OCI-LY1 (cell line): ENCODE data around the gene RERG.

Experiments
- CTCF ChIP-seq: fragments of 200-600 bp; sonication (generic), shearing (Covaris generic); IDR thresholded peaks from 2 replicates; pipeline ENCODE4 v1.5.1; 2017; ENCODE audit warnings: mild to moderate bottlenecking, antibody characterized with exemption, low read length, moderate library complexity, mixed read lengths
- EZH2 ChIP-seq: fragments of 200-600 bp; sonication (generic), shearing (Covaris generic); IDR thresholded peaks from 2 replicates; pipeline ENCODE4 v1.8.0; 2017; ENCODE audit warnings: borderline replicate concordance, mixed run types, mild to moderate bottlenecking, antibody characterized with exemption, low read length, moderate library complexity, mixed read lengths

- TF ChIP-seq CTCF = no peak
- no peak for TF ChIP-seq EZH2
Observed at GRCh38 chr12:15222219-15222618, 1.0 kb upstream of the RERG start.
